ENCODE measurements around the gene TP53TG5. TPM values are rescaled to one million over a fixed set of nuclear protein-coding genes. Genes with fewer than 3 reads are reported as not detected.
"Not testable (repeated sequence)": the region's sequence is repeated elsewhere in the genome, so short reads cannot be mapped to it uniquely, and the experiment has no call there.

Gene TP53TG5
- total RNA-seq, 2 donors from 2014 or later = not detected

DNA sequence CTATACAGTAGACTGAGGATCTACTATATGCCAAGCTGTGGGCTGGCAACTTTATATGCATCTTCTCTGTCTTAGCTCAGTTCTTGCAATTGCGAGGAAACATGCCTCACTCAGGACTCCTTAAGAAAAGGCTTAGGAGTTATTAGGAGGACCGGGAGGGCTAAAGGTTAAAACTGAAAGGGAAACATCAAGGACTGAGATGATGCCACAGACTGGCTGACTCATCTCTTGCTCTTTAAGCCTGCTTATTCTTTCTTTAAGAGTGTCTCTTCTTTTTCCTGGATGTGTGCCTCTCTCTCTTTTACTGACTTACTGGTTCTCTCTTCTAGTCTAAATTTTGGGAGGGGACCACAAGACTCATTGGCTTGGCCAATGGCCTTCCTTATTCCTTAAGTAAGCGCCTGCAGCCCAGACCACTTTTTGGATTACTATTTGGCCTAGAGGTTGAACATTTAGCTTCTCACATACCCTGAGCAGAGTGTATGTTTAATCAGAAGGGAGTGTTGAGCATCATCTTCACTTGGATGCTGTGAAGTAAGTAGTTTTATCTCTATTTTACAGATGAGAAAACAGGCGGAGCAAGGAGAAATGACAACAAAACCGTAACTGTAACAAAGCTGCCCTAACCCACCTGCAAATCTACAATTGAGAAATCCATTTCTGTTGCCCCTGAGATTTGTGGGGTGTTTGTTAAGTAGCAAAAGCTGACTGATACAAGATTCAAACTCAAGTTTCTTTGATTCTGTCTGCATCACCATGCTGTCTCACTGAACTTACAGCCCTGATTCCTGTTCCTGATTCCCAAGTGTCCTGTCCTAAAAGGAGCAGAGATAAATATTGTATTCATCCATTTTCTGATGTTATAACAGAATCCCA is 22.7 kb downstream of the TP53TG5 start:
- Mint-ChIP-seq H3K27me3 (no peaks in the 10 kb centered on the region), H3K4me3 (peak overlapping the region; percentile 49), H3K36me3 (ENCODE audit: low read depth) (no peaks in the 10 kb centered on the region), H3K4me1 (peaks cover 17% of the 10 kb centered on the region), H3K27ac (peak overlapping the region; percentile 65)
- DNase-seq = no peak
- peak; percentile 30 for ATAC-seq
- no peaks in the 10 kb centered on the region for H3K9me3 ChIP-seq (ENCODE audit: control insufficient read depth, low read length, poor library complexity, severe bottlenecking)

GRCh38 chr20:45354423-45355208 is 23.5 kb downstream of the TP53TG5 start:
- no peaks in the 10 kb centered on the region for H3K9me3 ChIP-seq (ENCODE audit: control insufficient read depth, low read length, poor library complexity, severe bottlenecking)
- no peaks in the 10 kb centered on the region for H3K36me3 Mint-ChIP-seq (ENCODE audit: low read depth)
- no peak for ATAC-seq
- H3K4me1 Mint-ChIP-seq = peaks cover 17% of the 10 kb centered on the region
- DNase-seq = no peak
- H3K27ac Mint-ChIP-seq = peak overlapping the region; percentile 65
- no peak overlapping the region for H3K4me3 Mint-ChIP-seq
- H3K27me3 Mint-ChIP-seq = no peaks in the 10 kb centered on the region

- no peak for ATAC-seq
- H3K9me3 ChIP-seq (ENCODE audit: control insufficient read depth, low read length, poor library complexity, severe bottlenecking) = no peaks in the 10 kb centered on the region
- no peak overlapping the region for H3K4me3 Mint-ChIP-seq
- no peaks in the 10 kb centered on the region for H3K27me3 Mint-ChIP-seq
- DNase-seq = no peak
- no peak overlapping the region for H3K27ac Mint-ChIP-seq
- no peaks in the 10 kb centered on the region for H3K36me3 Mint-ChIP-seq (ENCODE audit: low read depth)
- H3K4me1 Mint-ChIP-seq = peaks cover 17% of the 10 kb centered on the region
These were observed 24.4 kb downstream of the TP53TG5 start for GRCh38 chr20:45353746-45354145.

- H3K4me1 Mint-ChIP-seq = peaks cover 16% of the 10 kb centered on the region
- no peaks in the 10 kb centered on the region for H3K27me3 Mint-ChIP-seq
- no peaks in the 10 kb centered on the region for H3K9me3 ChIP-seq (ENCODE audit: control insufficient read depth, low read length, poor library complexity, severe bottlenecking)
- H3K27ac Mint-ChIP-seq = no peak overlapping the region
- no peaks in the 10 kb centered on the region for H3K36me3 Mint-ChIP-seq (ENCODE audit: low read depth)
- DNase-seq (no peak), ATAC-seq (no peak)
- H3K4me3 Mint-ChIP-seq = no peak overlapping the region
These were observed 25.4 kb downstream of the TP53TG5 start for GRCh38 chr20:45352729-45353128.

GRCh38 chr20:45350795-45351194 is 27.3 kb downstream of the TP53TG5 start:
- ATAC-seq; H3K4me3 Mint-ChIP-seq; H3K27me3 Mint-ChIP-seq; H3K27ac Mint-ChIP-seq; H3K36me3 Mint-ChIP-seq (ENCODE audit: low read depth); H3K9me3 ChIP-seq (ENCODE audit: control insufficient read depth, low read length, poor library complexity, severe bottlenecking); DNase-seq: not testable (repeated sequence)
- H3K4me1 Mint-ChIP-seq = peaks cover 21% of the 10 kb centered on the region

- no peaks in the 10 kb centered on the region for H3K36me3 Mint-ChIP-seq (ENCODE audit: low read depth)
- H3K9me3 ChIP-seq (ENCODE audit: control insufficient read depth, low read length, poor library complexity, severe bottlenecking) = no peaks in the 10 kb centered on the region
- no peak overlapping the region for H3K4me3 Mint-ChIP-seq
- H3K4me1 Mint-ChIP-seq = peaks cover 20% of the 10 kb centered on the region
- DNase-seq (no peak), ATAC-seq (no peak)
- no peaks in the 10 kb centered on the region for H3K27me3 Mint-ChIP-seq
- H3K27ac Mint-ChIP-seq = no peak overlapping the region
These were observed 27.9 kb downstream of the TP53TG5 start for GRCh38 chr20:45350217-45350616.

GRCh38 chr20:45347936-45348778 is 30.0 kb downstream of the TP53TG5 start, which contains the start of gene SDC4:
SDC4 (minus strand) TSS chr20:45348424; CDS start chr20:45348384, 40 bp downstream.
- Mint-ChIP-seq H3K4me1 (peaks cover 14% of the 10 kb centered on the region), H3K27me3 (no peaks in the 10 kb centered on the region), H3K27ac (peak within 1 kb of the TSS; percentile 84), H3K36me3 (ENCODE audit: low read depth) (no peaks in the 10 kb centered on the region), H3K4me3 (peak within 1 kb of the TSS; percentile 88)
- DNase-seq = peak; percentile 52 to 69 (median 68)
- peak; percentile 93 for ATAC-seq
- no peaks in the 10 kb centered on the region for H3K9me3 ChIP-seq (ENCODE audit: control insufficient read depth, low read length, poor library complexity, severe bottlenecking)

DNA sequence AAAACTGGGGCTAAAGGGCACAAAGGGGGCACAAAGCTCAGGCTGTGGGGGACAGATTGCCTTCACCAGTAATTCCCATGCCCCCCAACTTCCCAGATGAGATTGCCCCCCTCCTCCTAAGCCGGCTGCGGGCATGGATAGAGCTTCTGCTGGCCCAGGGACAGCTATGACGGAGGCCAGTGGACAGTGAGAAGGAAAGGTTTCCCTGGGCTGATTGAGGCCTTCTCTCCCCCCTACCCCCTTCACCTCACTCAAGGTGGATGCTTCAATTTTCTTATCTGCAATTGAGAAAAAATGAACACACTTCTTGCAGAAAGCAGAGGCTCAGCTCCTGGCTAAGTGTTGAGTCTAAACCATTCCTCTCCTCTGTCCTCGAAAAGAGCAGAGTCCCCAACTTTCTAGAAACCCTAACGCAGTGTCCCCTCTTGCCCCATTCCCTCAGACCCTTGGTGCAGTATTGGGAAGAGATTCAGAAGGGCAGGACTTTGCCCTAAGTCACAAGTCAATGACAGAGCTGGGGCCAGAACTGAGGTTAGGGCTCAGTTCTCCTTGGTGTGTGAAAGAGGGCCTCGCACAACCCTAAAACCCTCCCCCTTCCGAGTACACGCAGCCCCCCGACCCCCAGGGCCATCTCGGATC is 30.7 kb downstream of the TP53TG5 start:
- no peak for ATAC-seq

DNA sequence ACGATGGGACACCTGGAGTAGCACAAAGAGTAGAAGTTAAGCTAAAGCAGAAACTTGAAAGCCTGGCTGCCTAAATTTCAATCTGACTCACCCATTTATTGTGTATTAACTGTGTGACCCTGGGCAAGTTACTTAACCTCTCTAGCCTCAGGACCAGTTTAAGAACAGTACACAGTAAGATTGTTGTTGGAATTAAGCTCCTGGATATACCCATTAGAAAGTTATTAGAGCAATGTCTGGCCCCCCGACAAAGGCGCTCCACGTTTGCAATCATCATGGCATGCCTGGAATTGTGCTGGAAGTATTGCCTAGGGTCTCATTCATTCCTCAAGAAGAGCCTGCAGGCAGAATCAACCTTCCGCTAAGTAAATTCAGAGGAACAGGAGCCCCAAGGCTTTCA is 31.3 kb downstream of the TP53TG5 start:
- Mint-ChIP-seq H3K4me1 (peaks cover 14% of the 10 kb centered on the region), H3K4me3 (peak overlapping the region; percentile 88), H3K36me3 (ENCODE audit: low read depth) (no peaks in the 10 kb centered on the region), H3K27me3 (no peaks in the 10 kb centered on the region), H3K27ac (peak overlapping the region; percentile 84)
- no peaks in the 10 kb centered on the region for H3K9me3 ChIP-seq (ENCODE audit: control insufficient read depth, low read length, poor library complexity, severe bottlenecking)
- ATAC-seq (no peak), DNase-seq (no peak)

More for the DNA sequence above, 30.7 kb downstream of the TP53TG5 start:
- no peak for DNase-seq
- Mint-ChIP-seq H3K4me1 (peaks cover 14% of the 10 kb centered on the region), H3K4me3 (peak overlapping the region; percentile 88), H3K27me3 (no peaks in the 10 kb centered on the region), H3K36me3 (ENCODE audit: low read depth) (no peaks in the 10 kb centered on the region), H3K27ac (peak overlapping the region; percentile 84)
- no peaks in the 10 kb centered on the region for H3K9me3 ChIP-seq (ENCODE audit: control insufficient read depth, low read length, poor library complexity, severe bottlenecking)

- Mint-ChIP-seq H3K4me3 (no peak overlapping the region), H3K27ac (no peak overlapping the region), H3K4me1 (peaks cover 14% of the 10 kb centered on the region), H3K36me3 (ENCODE audit: low read depth) (no peaks in the 10 kb centered on the region), H3K27me3 (no peaks in the 10 kb centered on the region)
- DNase-seq (no peak), ATAC-seq (no peak)
- H3K9me3 ChIP-seq (ENCODE audit: control insufficient read depth, low read length, poor library complexity, severe bottlenecking) = no peaks in the 10 kb centered on the region
These were observed 31.8 kb downstream of the TP53TG5 start for GRCh38 chr20:45346291-45346718.

GRCh38 chr20:45345104-45345936 is 32.8 kb downstream of the TP53TG5 start:
- H3K27ac Mint-ChIP-seq = no peak overlapping the region
- H3K4me1 Mint-ChIP-seq = peaks cover 14% of the 10 kb centered on the region
- no peaks in the 10 kb centered on the region for H3K9me3 ChIP-seq (ENCODE audit: control insufficient read depth, low read length, poor library complexity, severe bottlenecking)
- DNase-seq = no peak
- no peak for ATAC-seq
- H3K4me3 Mint-ChIP-seq = no peak overlapping the region
- H3K27me3 Mint-ChIP-seq = no peaks in the 10 kb centered on the region
- no peaks in the 10 kb centered on the region for H3K36me3 Mint-ChIP-seq (ENCODE audit: low read depth)
